Small intestine (tissue), 7 donors: ENCODE measurements around the gene TMEM267. TPM values are rescaled to one million over a fixed set of nuclear protein-coding genes. Genes with fewer than 3 reads are reported as not detected.
A peak's percentile ranks its signal among the peaks of the same experiment; 100 is the strongest.
"Not testable (repeated sequence)": the region's sequence is repeated elsewhere in the genome, so short reads cannot be mapped to it uniquely, and the experiment has no call there.

Source experiments
- DNase-seq, 2 donors: peaks; one replicate each; pipeline versions ENCODE4 v3.0.0 to v3.0.0-alpha.2; 2013
- FAIRE-seq: peaks from 2 replicates; lab custom pipeline; 2012; peaks lifted over from hg19 to GRCh38; lab: Jason Lieb, UNC
- H3K27ac ChIP-seq, 3 donors: one replicate each; pipeline ENCODE4 v1.5.1; 2013; ENCODE audit warnings: low read length in 2 of 3, mild to moderate bottlenecking in 2 of 3, control low read depth in 1 of 3, inconsistent platforms in 1 of 3, low read depth in 1 of 3, moderate library complexity in 1 of 3
- H3K27me3 ChIP-seq, 3 donors: one replicate each; pipeline ENCODE4 v1.6.1; 2013; ENCODE audit warnings: low read length in 3 of 3, inconsistent platforms in 1 of 3; ENCODE audit not compliant: control insufficient read depth in 3 of 3, insufficient read depth in 3 of 3
- H3K36me3 ChIP-seq, 3 donors: one replicate each; pipeline ENCODE4 v1.6.1; 2013; ENCODE audit warnings: low read length in 3 of 3, inconsistent platforms in 1 of 3, low read depth in 1 of 3, mild to moderate bottlenecking in 1 of 3, moderate library complexity in 1 of 3; ENCODE audit not compliant: control insufficient read depth in 3 of 3, insufficient read depth in 2 of 3
- H3K4me1 ChIP-seq, 3 donors: one replicate each; pipeline ENCODE4 v1.6.1; 2013; ENCODE audit warnings: low read length in 2 of 3, inconsistent platforms in 1 of 3, low read depth in 1 of 3, mild to moderate bottlenecking in 1 of 3, moderate library complexity in 1 of 3; ENCODE audit not compliant: control insufficient read depth in 3 of 3, insufficient read depth in 2 of 3
- H3K4me3 ChIP-seq, 3 donors: one replicate each; pipeline ENCODE4 v1.5.1; 2013; ENCODE audit warnings: low read length in 3 of 3, control low read depth in 1 of 3, inconsistent platforms in 1 of 3, low read depth in 1 of 3, mild to moderate bottlenecking in 1 of 3, moderate library complexity in 1 of 3
- H3K9me3 ChIP-seq, 2 donors: one replicate each; pipeline ENCODE4 v1.6.1; 2013; ENCODE audit warnings: low read depth in 1 of 2, low read length in 1 of 2; ENCODE audit not compliant: control insufficient read depth in 2 of 2, insufficient read depth in 1 of 2
- WGBS, 3 donors: extraction: QIAGEN DNeasy Blood & Tissue Kit; methylation state at CpG; one replicate each; pipeline ENCODE4 v1.1.7; 2013; 5-methylcytosine and 5-hydroxymethylcytosine counted together
- polyA plus RNA-seq, 4 donors: library from polyadenylated mRNA; stranded (reverse) in 3 of 4; unstranded in 1 of 4; fragments of 200-250 nt in 3 of 4; fragments of 120-200 nt in 1 of 4; gene quantifications; one replicate each; pipeline versions ENCODE4 v1.2.1 to v1.2.3, GENCODE V29; 2013
- donor health status: healthy with polysubstance abuse.
- donor health status: control.
- donor health status: control.
- donor health status: Bipolar disorder and iron deficiency.
- donor health status: healthy.

The TMEM267 gene
- polyA plus RNA-seq, 4 donors, result 2.7 to 12.3 (median 5.5) TPM

GRCh38 chr5:43411495-43411894, 72.2 kb downstream of the TMEM267 start:
- peak; percentile 37 to 51 for DNase-seq
- 10 to 49% (median 39%) methylated on average over 3 of the region's 3 CpGs for WGBS, 3 donors
- Histone ChIP-seq H3K27ac (peak overlapping the region; percentile 55 to 88 (median 61)), H3K4me1 (peaks cover 0 to 24% (median 3%) of the 10 kb centered on the region in 3 donors), H3K36me3 (no peaks in the 10 kb centered on the region), H3K4me3 (peak overlapping the region in 1 of 3 donors; percentile 33), H3K9me3 (no peaks in the 10 kb centered on the region), H3K27me3 (no peaks in the 10 kb centered on the region)
- FAIRE-seq, result no peak

- WGBS, 3 donors, result 22 to 67% (median 43%) methylated on average over 7 of the region's 7 CpGs
- peaks cover 0 to 24% (median 3%) of the 10 kb centered on the region in 3 donors for H3K4me1 ChIP-seq
- no peaks in the 10 kb centered on the region for H3K27me3 ChIP-seq
- peak overlapping the region; percentile 41 to 82 (median 52) for H3K27ac ChIP-seq
- FAIRE-seq, result no peak
- H3K4me3 ChIP-seq, result peak overlapping the region in 1 of 3 donors; percentile 23
- peak in 1 of 2 donors; percentile 8 for DNase-seq
- H3K36me3 ChIP-seq, result no peaks in the 10 kb centered on the region
- no peaks in the 10 kb centered on the region for H3K9me3 ChIP-seq
Measured at GRCh38 chr5:43410414-43410813, 73.3 kb downstream of the TMEM267 start.

GRCh38 chr5:43409809-43410271, 73.8 kb downstream of the TMEM267 start:
- Histone ChIP-seq H3K4me3 (no peak overlapping the region), H3K27me3 (no peaks in the 10 kb centered on the region), H3K4me1 (peaks cover 0 to 24% (median 3%) of the 10 kb centered on the region in 3 donors), H3K27ac (peak overlapping the region; percentile 41 to 82 (median 56)), H3K9me3 (no peaks in the 10 kb centered on the region), H3K36me3 (no peaks in the 10 kb centered on the region)
- DNase-seq (peak; percentile 60 to 92), FAIRE-seq (no peak)
- 2 to 37% (median 23%) methylated on average over 2 of the region's 2 CpGs for WGBS, 3 donors

- DNase-seq, H3K9me3 ChIP-seq, FAIRE-seq, H3K4me1 ChIP-seq, H3K27ac ChIP-seq, H3K4me3 ChIP-seq, H3K27me3 ChIP-seq, H3K36me3 ChIP-seq: not testable (repeated sequence)
- 84 to 87% (median 87%) methylated on average over 16 of the region's 16 CpGs for WGBS, 3 donors
Measured at GRCh38 chr5:43402524-43403066, 81.1 kb downstream of the TMEM267 start.

- WGBS, 3 donors, result 56 to 67% (median 57%) methylated on average over 1 of the region's 1 CpG
- no peak for DNase-seq
- Histone ChIP-seq H3K9me3 (peaks cover 0 to 3% of the 10 kb centered on the region in 2 donors), H3K4me1 (peaks cover 0 to 3% (median 0%) of the 10 kb centered on the region in 3 donors), H3K27me3 (peaks cover 0 to 2% (median 2%) of the 10 kb centered on the region in 3 donors), H3K27ac (no peak overlapping the region), H3K36me3 (no peaks in the 10 kb centered on the region), H3K4me3 (no peak overlapping the region)
- FAIRE-seq, result no peak
Measured at GRCh38 chr5:43401827-43402226, 81.8 kb downstream of the TMEM267 start.

GRCh38 chr5:43400082-43400481, 83.6 kb downstream of the TMEM267 start:
- DNase-seq (no peak), FAIRE-seq (no peak)
- H3K27me3 ChIP-seq, result peaks cover 0 to 7% (median 2%) of the 10 kb centered on the region in 3 donors
- H3K27ac ChIP-seq, result no peak overlapping the region
- peaks cover 0 to 3% of the 10 kb centered on the region in 2 donors for H3K9me3 ChIP-seq
- no peak overlapping the region for H3K4me3 ChIP-seq
- WGBS, 3 donors, result 93 to 94% (median 94%) methylated on average over 3 of the region's 3 CpGs
- no peaks in the 10 kb centered on the region for H3K36me3 ChIP-seq
- peaks cover 0 to 3% (median 0%) of the 10 kb centered on the region in 3 donors for H3K4me1 ChIP-seq

- WGBS, 3 donors, result 3 to 10% (median 6%) methylated on average over 53 of the region's 53 CpGs
- peak; percentile 62 to 84 for DNase-seq
- peaks cover 0 to 3% (median 0%) of the 10 kb centered on the region in 3 donors for H3K4me1 ChIP-seq
- peak overlapping the region; percentile 24 to 58 (median 44) for H3K4me3 ChIP-seq
- peaks cover 0 to 7% (median 0%) of the 10 kb centered on the region in 3 donors for H3K27me3 ChIP-seq
- H3K36me3 ChIP-seq, result no peaks in the 10 kb centered on the region
- H3K9me3 ChIP-seq, result peaks cover 0 to 2% of the 10 kb centered on the region in 2 donors
- no peak for FAIRE-seq
- peak overlapping the region in 2 of 3 donors; percentile 50 to 82 for H3K27ac ChIP-seq
Measured at GRCh38 chr5:43396762-43397304, 86.8 kb downstream of the TMEM267 start.
